Left ventricle myocardium inferior (tissue), 1 donor: Measurements from ENCODE around the gene NIF3L1. TPM values are rescaled to one million over a fixed set of nuclear protein-coding genes. Genes with fewer than 3 reads are reported as not detected.

Experiments
- DNase-seq: peaks from one replicate; pipeline ENCODE4 v3.0.0-alpha.2; 2020
- H3K27ac ChIP-seq: fragments of 200-600 bp; replicated peaks from 2 replicates; pipeline ENCODE4 v1.8.0; 2021
- H3K27me3 ChIP-seq: fragments of 200-600 bp; 2 replicates; pipeline ENCODE4 v1.8.0; 2021; ENCODE audit warnings: low read depth
- H3K36me3 ChIP-seq: fragments of 200-600 bp; 2 replicates; pipeline ENCODE4 v1.8.0; 2021
- H3K4me1 ChIP-seq: fragments of 200-600 bp; 2 replicates; pipeline ENCODE4 v1.8.0; 2021
- H3K4me3 ChIP-seq: fragments of 200-600 bp; 2 replicates; pipeline ENCODE4 v1.8.0; 2021; ENCODE audit warnings: mild to moderate bottlenecking, moderate library complexity
- H3K9me3 ChIP-seq: fragments of 200-600 bp; replicated peaks from 2 replicates; pipeline ENCODE4 v1.8.0; 2021
- CTCF ChIP-seq: fragments of 200-600 bp; IDR thresholded peaks from 2 replicates; pipeline ENCODE4 v1.8.0; 2021; ENCODE audit warnings: antibody characterized with exemption, mild to moderate bottlenecking, borderline replicate concordance
- intact Hi-C: fragments of 100-400 bp; cut with micrococcal nuclease; formaldehyde crosslinking; loops from one replicate; pipeline ENCODE4 v1.11.0; 2022
- total RNA-seq: library from RNA; stranded (reverse); fragmentation: NEBNext Ultra II Directional; extraction: Animal tissue kit (Norgen Biotek cat#: 25700); gene quantifications from one replicate; pipeline ENCODE4 v1.2.1, GENCODE V29; 2021
- donor health status: DM: no; HTN: yes; CAD: no; lungs with severe emphysema.

NIF3L1 gene
- total RNA-seq, 1 donor from 2014 or later, result 23.6 TPM

GRCh38 chr2:200864176-200865034 is 24.8 kb upstream of the NIF3L1 start, which contains the start of gene CLK1:
Gene CLK1 (minus strand): TSS chr2:200864658. CDS start chr2:200861862, 2,796 bp downstream.
- Histone ChIP-seq H3K9me3 (no peaks in the 10 kb centered on the region), H3K36me3 (peaks cover 32% of the 10 kb centered on the region), H3K27me3 (no peaks in the 10 kb centered on the region), H3K4me3 (peak within 1 kb of the TSS; percentile 95), H3K4me1 (peaks cover 78% of the 10 kb centered on the region), H3K27ac (peak within 1 kb of the TSS; percentile 100)
- intact Hi-C loops, result no loop called here
- TF ChIP-seq CTCF, result no peak
- DNase-seq, result peak; percentile 98

GRCh38 chr2:200869014-200869413 is 20.2 kb upstream of the NIF3L1 start:
- no peaks in the 10 kb centered on the region for H3K9me3 ChIP-seq

GRCh38 chr2:200871151-200871550 is 18.0 kb upstream of the NIF3L1 start:
- Histone ChIP-seq H3K4me1 (peaks cover 25% of the 10 kb centered on the region), H3K36me3 (peaks cover 42% of the 10 kb centered on the region), H3K9me3 (no peaks in the 10 kb centered on the region), H3K27ac (no peak overlapping the region), H3K4me3 (no peak overlapping the region), H3K27me3 (no peaks in the 10 kb centered on the region)
- no peak for TF ChIP-seq CTCF
- intact Hi-C loops, result no loop called here
- DNase-seq, result no peak

More at GRCh38 chr2:200869014-200869413, 20.2 kb upstream of the NIF3L1 start:
- no peak overlapping the region for H3K27ac ChIP-seq
- no peak for TF ChIP-seq CTCF
- no peak overlapping the region for H3K4me3 ChIP-seq
- intact Hi-C loops, result no loop called here
- H3K36me3 ChIP-seq, result peaks cover 28% of the 10 kb centered on the region
- no peak for DNase-seq
- H3K4me1 ChIP-seq, result peaks cover 37% of the 10 kb centered on the region
- no peaks in the 10 kb centered on the region for H3K27me3 ChIP-seq

- intact Hi-C loops, result no loop called here
- Histone ChIP-seq H3K9me3 (no peaks in the 10 kb centered on the region), H3K36me3 (peaks cover 48% of the 10 kb centered on the region), H3K27me3 (no peaks in the 10 kb centered on the region), H3K4me3 (no peak overlapping the region), H3K27ac (no peak overlapping the region), H3K4me1 (peaks cover 29% of the 10 kb centered on the region)
- no peak for DNase-seq
- TF ChIP-seq CTCF, result no peak
Measured at GRCh38 chr2:200873560-200873959, 15.6 kb upstream of the NIF3L1 start.

- Histone ChIP-seq H3K27me3 (no peaks in the 10 kb centered on the region), H3K9me3 (no peaks in the 10 kb centered on the region), H3K27ac (peak overlapping the region; percentile 67), H3K36me3 (peaks cover 65% of the 10 kb centered on the region), H3K4me1 (peaks cover 24% of the 10 kb centered on the region), H3K4me3 (no peak overlapping the region)
- intact Hi-C loops, result no loop called here
- no peak for DNase-seq
- no peak for TF ChIP-seq CTCF
Measured at GRCh38 chr2:200877443-200877842, 11.7 kb upstream of the NIF3L1 start.
